GM18499 (cell line): ENCODE measurements around the gene ZNF300.
A peak's percentile ranks its signal among the peaks of the same experiment; 100 is the strongest.
"Not testable (repeated sequence)": the region's sequence is repeated elsewhere in the genome, so short reads cannot be mapped to it uniquely, and the experiment has no call there.

Experiments
- ATAC-seq: cut with Tn5 transposase; IDR thresholded peaks from one replicate; pipeline ENCODE4 v1.9.1; 2021; ENCODE audit warnings: moderate number of reproducible peaks; ENCODE audit not compliant: insufficient read depth, unreplicated experiment

Gene ZNF300

DNA sequence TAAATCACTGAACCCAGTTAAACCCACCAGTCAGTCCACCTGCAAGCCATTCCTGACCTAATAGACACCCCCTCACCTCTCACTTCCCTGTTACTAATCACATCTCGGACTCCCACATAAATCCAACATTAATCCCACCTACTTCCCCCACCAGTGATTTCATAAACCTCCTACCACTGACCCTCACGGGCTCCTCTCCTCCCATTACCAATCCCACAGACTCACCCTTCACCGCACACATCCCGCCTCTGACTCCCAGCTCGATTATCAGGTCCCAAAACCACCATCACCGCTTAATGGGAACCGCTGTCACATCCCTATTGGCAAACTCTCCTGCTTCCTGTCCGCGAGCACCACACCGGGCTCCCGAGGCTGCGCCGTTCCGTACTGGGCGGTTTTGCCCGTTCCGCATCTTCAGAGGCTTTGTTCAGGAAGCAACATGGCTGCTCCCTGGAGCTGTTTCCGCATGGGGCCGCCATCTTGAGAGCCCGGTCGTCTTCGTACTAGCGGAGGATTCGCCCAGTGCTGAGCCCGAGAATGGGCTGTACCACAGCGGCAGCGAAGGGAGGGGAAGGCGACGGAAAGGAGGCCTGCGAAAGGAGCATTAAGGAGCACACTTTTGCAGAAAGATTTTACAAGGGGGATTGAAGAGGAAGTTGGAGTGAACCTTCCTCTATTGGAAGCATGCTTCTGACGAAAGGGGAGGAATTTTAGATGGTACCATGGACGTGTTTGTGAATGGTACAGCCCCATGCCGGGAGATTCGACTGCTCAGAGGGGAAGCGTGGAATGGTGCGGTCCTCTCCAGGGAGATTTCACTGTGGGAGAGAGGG lies at the start of gene ZNF300:
TSS of gene ZNF300 (minus strand) at position 502 of the 833 bp plus-strand sequence. CDS start 1,825 bp downstream, outside the sequence.
- ATAC-seq = no peak

DNA sequence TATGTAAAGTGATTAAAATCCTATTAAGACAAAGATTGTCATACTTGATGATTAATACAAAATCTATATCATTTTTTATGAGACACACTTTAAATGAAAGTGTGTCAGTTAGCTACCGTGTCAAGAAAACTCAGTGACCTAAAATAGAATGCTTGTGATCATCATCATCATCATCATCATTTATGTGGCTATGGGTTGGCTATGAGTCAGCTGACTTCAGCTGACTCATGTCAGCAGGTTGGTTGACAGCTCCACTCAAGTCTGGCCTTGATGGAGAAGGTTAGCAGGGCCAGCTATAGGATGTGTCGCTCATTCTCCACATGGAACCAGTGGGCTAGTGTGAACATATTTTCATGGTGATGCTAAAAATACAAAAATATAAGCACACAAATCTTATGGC lies 43.8 kb upstream of the ZNF300 start:
- ATAC-seq = no peak

DNA sequence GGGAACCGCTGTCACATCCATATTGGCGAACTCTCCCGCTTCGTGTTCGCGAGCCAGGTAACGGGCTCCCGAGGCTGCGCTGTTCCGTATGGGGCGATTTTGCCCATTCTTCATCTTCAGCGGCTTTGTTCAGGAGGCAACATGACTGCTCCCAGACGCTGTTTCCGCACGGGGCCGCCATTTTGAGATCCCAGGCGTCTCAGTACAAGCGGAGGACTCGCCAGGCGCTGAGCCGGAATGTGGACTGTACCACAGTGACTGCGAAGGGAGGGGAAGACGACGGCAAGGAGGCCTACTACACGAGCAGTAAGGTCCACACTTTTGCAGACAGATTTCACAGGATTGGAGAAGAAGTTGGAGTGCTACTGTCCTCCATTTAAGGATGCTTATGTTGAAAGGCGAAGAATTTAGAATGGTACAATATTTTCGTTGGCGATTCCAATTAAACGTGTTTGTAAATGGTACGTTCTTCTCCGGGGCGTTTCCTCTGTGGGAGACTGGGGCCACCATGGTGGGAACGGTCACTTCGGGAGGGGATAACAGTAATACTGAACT lies 41.6 kb upstream of the ZNF300 start:
- ATAC-seq = no peak

DNA sequence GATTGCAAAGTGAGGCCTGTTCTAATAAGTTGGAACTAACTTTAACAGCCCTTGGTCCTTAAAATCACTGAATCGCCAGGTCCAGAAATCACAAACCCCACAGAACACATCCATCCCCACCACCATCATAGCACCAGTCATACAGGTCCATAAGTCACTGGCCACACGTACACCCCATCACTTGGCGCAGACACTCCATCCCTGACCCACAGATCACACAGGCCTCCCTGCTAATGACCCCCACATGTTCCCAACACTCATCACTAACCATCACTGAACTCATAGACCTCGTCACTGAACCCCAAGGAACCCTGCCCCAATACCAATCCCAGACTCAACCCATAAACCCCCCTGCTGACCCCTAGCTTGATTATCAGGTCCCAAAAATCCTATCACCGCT lies 41.2 kb upstream of the ZNF300 start:
- ATAC-seq = no peak

DNA sequence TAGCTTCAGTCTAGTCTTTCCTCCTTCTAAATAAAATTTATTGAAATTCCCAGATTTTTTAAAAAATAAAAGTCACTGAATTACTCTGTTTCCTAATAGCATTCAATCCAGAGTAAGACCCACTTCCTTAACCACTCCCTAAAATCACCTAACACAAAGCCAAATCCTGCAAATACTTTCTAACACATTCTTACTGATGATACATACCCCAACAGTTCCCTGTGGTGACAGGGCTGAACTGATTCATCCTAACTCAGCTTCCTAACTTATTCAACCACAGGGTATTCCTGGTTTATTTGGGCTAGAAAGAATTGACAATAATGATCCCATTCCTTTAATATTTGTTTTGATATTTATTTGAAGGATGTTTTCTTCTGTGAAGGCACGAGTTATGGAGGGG lies 40.7 kb upstream of the ZNF300 start:
- no peak for ATAC-seq

DNA sequence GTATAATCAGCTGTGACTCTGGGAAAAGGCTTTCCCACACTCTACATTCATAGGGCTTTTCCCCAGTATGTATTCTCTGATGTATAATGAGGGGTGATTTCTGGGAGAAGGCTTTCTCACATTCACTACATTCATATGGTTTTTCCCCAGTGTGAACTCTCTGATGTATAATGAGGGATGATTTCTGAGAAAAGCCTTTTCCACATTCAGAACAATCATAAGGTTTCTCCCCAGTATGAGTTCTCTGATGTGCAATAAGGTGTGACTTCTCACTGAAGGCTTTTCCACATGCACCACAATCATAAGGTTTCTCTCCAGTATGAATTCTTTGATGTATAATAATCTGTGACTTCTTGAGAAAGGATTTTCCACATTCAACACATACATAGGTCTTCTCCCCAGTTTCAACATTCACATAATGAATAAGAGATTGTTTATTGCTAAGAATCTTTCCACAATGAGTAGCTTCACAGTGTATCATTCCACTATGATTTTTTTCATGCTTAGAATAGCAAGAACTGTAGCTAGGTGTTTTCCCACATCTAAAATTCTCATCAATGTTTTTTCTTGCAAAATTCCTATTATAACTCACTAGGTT lies 26.7 kb upstream of the ZNF300 start:
- ATAC-seq = no peak

DNA sequence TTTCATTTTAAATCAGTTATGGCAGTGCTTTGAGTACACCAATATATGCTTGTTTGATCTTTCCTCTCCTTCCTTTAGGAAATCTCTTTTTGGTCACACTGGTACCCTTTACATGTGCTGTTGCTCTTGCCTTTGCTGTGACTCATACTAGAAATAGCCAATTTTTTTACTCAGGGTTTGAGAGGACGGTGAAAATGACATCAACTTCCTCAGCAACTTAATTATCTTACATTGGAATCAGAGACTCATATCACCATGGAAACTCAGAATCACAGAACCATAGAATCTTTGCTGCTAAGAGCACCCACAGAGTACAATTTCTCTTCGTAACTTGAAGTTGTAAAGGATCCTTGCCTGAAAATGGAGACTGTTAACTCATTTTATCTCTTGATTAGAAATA lies 13.8 kb upstream of the ZNF300 start:
- no peak for ATAC-seq

DNA sequence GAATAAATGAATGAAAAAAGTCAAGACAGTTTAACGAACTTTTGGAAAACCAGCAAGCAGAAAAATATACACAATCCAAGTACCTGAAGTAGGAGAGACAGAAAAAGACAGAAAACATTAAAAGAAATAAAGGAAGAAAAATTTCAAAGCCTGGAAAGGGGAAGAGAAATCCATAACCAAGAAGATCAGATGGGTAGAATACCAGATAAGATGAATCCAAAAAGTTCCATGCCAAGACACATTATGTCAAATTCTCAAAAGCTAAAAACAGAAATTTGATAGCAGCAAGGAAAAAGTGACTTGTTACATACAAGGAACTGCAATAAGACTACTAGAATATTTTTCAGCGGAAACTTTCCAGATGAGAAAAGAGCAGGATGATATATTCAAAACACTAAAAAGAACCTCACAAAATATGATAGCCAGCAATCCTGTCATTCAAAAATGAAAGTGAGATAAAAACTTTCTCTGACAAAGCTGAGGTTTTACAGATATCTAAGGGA lies 7.6 kb upstream of the ZNF300 start:
- ATAC-seq = no peak

DNA sequence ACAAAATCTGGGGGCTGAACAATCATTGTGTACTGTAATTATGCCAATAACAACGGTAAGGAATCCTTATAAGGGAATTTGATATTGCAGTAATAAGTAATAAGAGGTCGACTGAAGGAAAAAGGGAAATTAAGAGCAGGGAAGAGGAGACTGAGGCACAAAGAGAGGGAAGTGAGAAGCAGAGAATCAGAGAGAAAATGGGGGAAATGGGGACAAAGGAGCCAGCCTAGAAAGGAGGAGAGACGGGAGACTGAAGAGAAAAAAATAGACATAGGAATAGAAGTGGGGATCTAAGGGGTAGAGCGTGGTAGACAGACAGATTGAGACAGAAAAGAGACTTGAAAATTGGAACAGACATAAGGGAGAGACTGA lies 518 bp upstream of the ZNF300 start:
- ATAC-seq = no peak

DNA sequence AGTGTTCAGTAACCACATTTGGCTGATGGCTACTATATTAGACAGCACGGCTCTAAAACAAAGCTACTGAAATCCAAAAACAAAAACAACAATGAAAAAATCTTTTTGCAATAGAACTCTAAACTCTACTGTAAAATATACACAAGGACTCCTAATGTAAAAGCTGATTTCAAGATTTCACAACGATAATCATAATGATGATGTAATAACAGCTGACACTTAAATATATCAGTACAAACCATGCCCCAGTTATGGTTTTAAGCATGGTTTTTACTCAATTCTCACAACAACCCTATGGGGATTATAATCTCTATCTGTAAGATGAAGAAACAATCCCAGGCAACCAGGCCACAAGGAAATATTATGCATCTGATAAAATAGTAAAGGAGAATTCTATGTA lies 3.3 kb downstream of the ZNF300 start:
- ATAC-seq = no peak

DNA sequence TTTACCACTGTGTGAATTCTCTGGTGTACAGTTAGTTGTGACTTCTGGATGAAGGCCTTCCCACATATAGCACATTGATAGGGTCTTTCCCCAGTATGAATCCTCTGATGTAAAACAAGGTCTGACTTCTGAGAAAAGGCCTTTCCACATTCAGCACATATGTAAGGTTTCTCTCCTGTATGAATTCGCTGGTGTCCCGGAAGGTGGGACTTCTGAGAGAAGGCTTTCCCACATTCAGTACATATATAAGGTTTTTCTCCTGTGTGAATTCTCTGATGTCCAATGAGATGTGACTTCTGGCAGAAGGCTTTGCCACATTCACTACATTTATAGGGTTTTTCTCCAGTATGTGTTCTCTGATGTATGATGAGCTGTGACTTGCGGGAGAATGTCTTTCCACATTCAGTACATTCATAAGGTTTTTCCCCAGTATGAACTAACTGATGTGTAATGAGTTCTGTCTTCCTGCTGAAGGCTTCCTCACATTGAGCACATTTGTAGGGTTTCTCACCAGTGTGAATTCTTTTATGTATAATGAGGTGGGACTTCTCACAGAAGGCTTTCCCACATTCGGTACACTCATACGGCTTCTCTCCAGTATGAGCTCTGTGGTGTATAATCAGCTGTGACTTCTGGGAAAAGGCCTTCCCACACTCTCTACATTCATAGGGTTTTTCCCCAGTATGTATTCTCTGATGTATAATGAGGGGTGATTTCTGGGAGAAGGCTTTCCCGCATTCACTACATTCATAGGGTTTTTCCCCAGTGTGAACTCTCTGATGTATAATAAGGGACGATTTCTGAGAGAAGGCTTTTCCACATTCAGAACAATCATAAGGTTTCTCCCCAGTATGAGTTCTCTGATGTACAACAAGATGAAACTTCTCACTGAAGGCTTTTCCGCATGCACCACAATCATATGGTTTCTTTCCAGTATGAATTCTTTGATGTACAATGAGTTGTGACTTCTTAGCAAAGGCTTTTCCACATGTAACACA lies 9.1 kb downstream of the ZNF300 start:
- no peak for ATAC-seq

DNA sequence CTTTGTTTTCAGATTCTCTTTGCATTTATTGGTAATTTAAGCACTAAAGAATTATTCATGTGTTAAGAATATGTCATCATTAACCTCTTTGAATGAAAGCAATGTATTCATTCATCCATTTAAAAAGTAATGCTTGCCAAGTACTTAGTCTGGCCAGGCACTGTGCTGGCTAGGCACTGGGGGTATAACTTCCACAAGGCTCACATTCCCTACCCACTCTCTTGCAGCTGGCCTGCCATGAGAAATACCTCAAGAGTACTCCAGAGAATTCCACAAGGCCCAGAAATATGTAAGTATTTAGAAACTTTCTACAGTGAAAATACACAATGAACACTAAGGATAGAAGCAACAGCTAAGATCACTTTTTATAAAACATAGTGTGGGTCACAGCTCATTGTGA lies 25.4 kb downstream of the ZNF300 start:
- ATAC-seq = no peak

DNA sequence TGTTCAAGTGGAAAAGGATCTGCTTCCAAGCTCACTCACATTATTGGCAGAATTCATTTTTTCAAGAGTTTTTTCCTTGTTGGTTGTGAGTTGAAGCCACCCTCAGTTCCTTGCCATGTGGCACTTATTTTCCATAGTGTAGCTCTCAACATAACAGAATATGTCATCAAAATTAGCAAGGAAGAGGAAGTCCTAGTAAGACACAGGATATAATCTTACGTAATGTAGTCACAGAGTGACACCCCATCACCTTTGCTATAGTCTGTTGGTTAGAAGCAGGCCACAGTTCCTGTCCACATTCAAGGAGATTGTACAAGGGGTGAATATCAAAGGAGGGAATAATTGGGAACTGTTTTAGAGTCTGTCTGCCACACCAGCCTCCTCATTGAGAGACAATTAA lies 42.7 kb downstream of the ZNF300 start:
- ATAC-seq = no peak

DNA sequence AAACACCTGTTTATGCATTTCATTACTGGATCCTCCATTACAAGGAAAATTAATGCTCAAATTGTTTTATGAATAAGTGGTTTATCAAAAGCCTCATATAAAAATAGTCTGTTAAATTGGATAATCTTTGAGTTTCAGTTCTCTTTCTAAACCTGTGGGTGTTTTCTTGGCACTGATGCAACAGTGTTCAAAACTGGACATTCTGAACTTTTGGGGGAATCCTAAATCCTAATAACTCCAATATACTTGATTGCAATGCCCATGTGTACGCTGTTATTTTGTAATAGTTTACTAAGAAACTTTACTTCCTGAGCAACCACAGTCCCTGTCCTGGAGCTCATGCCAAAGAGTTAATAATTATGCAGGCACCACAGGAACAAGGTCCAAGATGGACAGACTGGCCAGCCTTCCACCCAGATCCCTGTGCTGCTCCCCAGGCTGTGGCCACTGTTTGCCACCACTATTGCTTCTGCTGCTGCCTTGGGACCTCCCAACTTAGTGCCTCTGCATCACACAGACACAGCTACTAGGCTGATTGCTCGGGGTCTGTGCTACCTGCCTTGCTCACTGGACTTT lies 44.4 kb downstream of the ZNF300 start:
- no peak for ATAC-seq

DNA sequence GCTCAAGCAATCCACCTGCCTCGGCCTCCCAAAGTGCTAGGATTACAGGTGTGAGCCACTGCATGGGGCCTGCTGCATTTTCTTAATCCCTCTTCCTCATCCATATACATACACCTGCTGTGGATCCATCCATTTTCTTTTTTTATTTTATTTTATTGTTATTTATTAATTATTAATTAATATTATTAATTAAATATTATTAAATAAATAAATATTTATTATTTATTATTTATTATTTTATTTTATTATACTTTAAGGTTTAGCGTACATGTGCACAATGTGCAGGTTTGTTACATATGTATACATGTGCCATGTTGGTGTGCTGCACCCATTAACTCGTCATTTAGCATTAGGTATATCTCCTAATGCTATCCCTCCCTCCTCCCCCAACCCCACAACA lies 48.1 kb downstream of the ZNF300 start:
- ATAC-seq = not testable (repeated sequence)

DNA sequence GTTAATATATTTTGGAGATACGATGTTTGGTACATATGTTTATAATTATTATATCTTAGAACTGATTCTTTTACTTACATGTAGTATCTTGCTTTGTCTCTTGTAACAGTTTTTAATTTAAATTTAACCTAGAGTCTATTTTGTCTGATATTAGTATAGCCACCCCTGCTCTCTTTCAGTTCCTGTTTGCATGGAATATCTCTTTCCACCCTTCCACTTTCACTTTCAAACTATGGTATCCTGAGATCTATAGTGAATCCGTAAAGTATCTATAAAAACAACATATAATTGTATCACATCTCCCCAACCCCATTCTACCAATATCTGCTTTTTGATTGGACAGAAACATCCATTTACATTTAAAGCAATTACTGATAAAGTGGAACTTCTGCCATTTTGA lies 51.2 kb downstream of the ZNF300 start:
- no peak for ATAC-seq

DNA sequence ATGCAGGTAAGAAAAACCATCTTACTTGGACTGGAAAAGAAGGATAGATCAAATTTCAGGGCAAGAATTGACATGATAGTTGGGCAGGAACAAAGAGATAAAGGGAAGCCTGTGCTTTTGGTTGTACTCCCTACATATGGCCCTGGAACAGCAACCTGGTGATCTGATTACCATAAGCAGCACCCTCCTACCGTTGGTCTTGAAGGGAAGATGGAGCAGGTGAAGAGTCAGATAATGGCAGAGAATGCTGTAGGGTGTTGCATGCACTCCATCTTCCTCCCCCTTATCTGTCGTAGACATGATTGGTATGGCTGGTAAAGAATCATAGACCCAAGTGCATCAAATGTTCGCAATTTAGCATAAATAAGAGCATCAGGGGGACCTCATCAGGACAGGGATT lies 53.7 kb downstream of the ZNF300 start:
- ATAC-seq = no peak

DNA sequence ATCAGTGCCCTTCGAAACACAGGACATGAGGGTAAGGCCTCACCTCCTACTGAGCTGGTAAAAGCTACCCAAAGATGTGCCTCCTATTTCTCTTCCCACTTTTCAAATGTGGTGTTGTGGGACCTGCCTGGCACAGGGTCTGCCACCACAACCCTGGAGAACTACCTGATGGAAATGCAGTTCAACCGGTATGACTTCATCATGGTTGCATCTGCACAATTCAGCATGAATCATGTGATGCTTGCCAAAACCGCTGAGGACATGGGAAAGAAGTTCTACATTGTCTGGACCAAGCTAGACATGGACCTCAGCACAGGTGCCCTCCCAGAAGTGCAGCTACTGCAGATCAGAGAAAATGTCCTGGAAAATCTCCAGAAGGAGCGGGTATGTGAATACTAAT lies 56.5 kb downstream of the ZNF300 start:
- no peak for ATAC-seq

DNA sequence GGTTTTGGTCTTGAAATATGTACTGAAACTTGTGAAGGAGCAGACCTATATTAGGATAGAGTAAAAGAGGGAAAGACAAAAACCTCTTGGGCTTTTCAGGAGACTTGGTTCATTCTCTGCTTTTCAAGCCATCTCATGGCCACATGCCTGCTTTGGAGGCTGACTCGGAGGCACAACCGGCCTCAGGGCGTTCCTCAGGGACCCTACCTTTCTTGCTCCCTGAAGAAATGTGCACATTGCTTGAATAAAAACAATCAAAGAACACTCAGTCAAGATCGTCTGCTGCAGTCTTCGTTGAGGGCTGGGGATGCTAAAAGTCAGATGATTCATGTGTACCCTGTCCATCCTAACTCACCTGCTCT lies 57.5 kb downstream of the ZNF300 start:
- ATAC-seq = no peak

DNA sequence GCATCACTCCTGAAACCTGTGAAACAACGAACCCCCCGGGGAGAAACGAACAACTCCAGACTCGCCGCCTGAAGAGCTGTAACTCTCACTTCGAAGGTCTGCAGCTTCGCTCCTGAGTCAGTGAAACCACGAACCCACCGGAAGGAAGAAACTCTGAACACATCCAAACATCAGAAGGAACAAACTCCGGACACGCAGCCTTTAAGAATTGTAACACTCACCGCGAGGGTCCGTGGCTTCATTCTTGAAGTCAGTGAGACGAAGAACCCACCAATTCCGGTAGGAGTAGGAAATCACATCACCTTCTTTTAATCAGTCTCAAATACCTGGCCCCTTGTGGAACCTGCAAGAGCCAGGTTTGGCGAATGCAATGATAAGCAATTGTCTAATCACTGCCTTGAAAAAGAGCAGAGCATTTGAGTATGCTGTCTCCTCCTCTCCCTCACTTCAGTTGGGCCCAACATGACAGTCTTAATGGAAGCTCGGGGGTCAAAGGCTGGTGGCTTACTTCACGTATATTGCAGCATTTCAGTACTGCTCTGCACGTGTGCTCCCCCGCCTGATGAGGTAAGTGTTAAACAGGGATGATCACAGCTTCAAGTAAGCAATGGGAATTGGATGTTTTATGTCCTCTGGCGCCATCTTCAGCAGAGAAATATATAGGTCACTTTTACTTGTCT lies 58.0 kb downstream of the ZNF300 start:
- peak; percentile 84 for ATAC-seq
